ENCODE measurements around the gene GNPDA1.
A peak's percentile ranks its signal among the peaks of the same experiment; 100 is the strongest.

GNPDA1 gene

DNA sequence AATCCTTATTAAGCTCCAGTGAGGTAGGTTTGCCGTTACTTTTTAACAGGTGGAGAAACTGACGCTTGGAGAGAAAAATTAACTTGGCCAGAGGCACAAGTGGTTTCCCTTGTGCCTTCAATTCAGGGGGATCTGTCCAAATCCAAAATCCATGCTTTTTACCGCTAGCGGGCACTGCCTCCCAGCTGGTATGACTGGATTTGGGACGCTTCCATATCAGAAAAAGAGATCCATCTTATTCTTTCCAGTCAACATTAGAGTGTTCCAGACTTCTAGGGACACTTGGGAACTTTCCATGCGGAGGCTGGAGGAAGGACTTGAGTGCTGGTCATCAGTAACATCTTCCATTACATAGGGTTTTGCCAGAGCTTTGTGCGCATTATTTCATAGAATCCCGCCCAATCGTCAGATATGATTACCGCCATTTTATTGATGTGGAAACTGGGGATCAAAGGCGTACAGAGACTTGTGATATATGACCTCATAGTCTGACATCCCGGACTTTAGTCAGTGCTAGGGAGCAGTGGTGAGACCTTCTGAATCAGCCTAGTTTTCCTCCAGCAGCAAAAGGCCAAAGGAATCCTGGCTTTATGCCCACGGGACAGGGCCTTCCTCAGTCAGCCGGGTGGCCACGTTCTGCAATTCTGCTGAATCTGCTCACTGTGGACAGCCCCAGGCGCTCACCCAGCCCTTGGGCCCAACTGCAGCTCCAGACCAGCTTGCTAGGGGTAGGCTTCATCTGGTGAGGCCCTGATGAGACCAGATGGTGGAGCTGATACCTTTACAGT lies 1.1 kb upstream of the GNPDA1 start:
- TF ChIP-seq GATA1 (IDR thresholded peaks at IDR 0.05; ENCODE audit: low read depth, low read length), result no peak
- DNase-seq, result peak; percentile 55 to 81

DNA sequence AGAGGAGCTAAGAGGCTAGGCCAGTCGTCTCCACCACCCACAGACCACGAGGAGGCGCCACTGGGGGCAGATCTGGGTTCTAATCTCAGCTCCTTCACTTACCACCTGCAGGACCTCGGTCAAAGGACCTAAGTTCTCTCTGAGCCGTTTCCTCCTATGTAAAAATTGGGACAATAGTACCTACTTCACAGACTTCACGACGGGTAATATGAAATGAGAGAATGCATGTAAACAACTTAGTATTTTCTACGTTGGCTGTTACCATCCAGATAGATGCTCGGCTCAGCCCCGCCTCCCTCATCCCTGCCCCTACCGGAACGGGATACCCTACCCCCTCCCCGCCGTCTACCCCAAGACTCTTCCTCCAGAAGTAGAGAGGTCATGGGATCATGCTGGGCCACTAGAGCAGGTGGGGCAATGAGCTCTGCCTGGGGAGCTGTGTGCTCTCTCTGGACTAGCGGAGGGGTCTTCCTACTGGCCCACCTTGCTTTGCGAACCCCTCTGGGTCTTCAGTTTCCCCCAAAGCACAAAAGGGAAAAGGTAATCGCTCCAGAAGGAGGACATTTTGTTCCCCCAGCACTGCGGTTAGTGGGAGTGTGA lies 541 bp downstream of the GNPDA1 start:
- TF ChIP-seq POLR2A (IDR thresholded peaks at IDR 0.05; ENCODE audit: low read length), result no peak
- no peak for TF ChIP-seq GATA1 (IDR thresholded peaks at IDR 0.05; ENCODE audit: low read depth, low read length)
- DNase-seq, result peak; percentile 66 to 80

DNA sequence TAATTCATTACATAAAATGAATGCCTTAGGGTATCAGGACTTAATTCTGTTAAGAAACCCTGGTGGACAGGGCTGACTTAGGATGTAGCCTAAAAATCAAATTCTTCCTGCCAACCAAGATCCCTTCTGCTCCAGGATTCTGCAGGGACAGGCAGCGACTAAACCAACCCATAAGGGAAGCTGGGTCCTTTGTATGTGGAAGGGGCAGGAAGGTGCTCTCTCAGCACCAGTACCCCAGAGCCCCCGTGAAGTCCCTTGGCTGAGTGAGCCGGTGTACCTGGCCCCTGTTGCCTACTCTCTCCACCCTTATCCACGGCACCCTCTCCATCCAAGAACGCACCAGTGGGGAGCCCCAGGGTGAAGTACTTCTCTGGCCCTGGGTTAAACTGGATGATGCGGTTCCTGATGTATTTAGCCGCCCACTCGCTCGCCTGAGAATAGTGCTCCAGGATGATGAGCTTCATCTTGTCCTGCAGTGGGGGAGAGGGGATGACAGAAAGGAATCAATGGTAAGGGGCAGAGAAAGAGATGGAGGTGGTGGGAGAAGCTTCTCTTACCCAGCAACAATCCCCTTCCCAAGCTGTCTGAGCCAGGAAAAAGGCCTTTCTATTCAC lies 1.1 kb downstream of the GNPDA1 start:
- DNase-seq, result no peak
- no peak for TF ChIP-seq POLR2A (IDR thresholded peaks at IDR 0.05; ENCODE audit: low read length)
- no peak for TF ChIP-seq GATA1 (IDR thresholded peaks at IDR 0.05; ENCODE audit: low read depth, low read length)

DNA sequence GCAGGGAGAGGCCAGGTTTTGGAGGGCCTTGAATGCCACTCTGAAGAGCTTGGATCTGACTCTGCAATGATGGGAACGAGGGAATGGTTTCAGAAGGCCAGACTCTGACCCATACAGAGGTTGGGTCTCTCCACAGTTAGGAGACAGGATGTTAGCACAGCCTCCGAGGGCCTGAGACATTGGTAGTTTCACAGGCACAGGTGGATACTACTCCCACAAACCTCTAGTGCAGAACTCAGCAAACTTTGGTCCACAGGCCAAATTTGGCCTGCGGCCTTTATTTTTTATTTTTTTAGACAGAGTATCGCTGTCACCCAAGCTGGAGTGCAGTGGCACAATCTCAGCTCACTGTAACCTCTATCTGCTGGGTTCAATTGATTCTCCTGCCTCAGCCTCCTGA lies 2.9 kb downstream of the GNPDA1 start:
- no peak for TF ChIP-seq GATA1 (IDR thresholded peaks at IDR 0.05; ENCODE audit: low read depth, low read length)
- TF ChIP-seq POLR2A (IDR thresholded peaks at IDR 0.05; ENCODE audit: low read length), result no peak

DNA sequence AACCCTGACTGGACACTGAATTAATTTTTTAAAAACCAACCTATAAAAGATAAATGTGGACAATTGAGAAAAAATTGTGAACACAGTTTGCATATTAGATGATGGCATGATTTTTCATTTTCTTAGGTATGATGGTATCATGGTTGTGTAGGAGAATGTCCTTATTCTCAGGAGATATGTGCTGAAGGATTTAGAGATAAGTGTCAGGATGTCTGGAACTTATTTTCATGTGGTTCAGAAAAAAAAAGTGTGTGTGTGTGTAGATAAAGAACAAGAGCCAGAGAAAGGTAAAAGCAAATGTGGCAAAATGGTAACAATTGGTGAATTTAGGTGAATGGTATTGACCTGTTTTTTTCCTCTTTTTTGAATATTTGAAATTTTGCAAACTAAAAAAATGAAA lies 4.0 kb downstream of the GNPDA1 start:
- no peak for DNase-seq
- no peak for TF ChIP-seq POLR2A (IDR thresholded peaks at IDR 0.05; ENCODE audit: low read length)

More for the DNA sequence above, 2.9 kb downstream of the GNPDA1 start:
- DNase-seq, result no peak

DNA sequence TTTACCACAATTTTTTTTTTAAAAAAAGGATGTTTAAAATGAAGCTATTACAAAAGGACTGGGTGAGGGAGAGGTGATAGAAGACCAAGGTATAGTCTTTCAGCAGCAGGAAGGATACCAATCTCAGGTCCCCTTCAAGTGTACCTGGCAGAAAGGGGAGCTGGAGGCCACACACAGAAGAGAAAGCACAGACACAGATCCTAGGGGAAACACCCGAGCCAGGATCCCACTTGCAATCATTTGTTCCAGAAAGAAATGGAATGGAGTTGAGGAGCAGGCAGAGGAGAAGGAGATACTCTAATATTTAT lies 5.6 kb downstream of the GNPDA1 start:
- TF ChIP-seq POLR2A (IDR thresholded peaks at IDR 0.05; ENCODE audit: low read length), result no peak
- TF ChIP-seq GATA1 (IDR thresholded peaks at IDR 0.05; ENCODE audit: low read depth, low read length), result no peak
- no peak for DNase-seq

DNA sequence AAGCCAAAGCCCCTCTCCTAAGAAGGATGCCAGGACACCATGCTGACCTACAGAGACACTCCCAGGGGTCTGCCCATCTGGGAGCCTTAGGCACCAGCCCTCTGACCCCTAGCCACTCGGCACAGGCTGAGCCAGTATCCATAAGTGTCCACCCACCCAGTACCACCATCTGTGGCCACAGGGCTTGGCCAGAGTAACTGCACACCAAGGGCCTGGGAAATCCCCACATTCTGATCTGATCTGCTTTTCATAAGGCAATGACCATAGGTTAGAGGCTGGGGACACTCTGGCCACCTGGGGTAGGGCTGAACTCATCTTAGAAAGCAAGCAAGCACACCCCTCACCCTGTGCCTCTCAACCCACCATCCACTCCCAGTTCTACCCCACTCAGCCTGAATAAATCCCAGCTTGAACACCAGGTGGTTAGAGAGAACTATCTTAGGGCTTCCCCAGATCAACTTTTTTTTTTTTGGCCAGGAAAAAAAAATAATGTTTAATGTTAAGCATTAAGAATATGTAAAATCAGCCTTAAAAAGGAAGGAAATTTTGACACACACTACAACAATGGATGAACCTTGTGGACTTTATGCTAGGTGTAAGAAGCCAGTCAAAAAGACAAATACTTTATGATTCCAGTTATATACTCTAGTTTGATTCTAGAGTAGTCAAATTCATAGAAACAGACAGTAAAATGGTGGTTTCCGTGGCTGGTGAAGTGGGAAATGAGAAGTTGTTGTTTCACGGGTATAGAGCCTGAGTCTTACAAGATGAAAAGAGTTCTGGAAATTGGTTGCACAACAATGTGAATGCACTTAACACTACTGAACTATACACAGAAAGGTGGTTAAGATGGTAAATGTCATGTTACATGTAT lies 6.2 kb downstream of the GNPDA1 start:
- TF ChIP-seq GATA1 (IDR thresholded peaks at IDR 0.05; ENCODE audit: low read depth, low read length), result no peak
- no peak for DNase-seq

DNA sequence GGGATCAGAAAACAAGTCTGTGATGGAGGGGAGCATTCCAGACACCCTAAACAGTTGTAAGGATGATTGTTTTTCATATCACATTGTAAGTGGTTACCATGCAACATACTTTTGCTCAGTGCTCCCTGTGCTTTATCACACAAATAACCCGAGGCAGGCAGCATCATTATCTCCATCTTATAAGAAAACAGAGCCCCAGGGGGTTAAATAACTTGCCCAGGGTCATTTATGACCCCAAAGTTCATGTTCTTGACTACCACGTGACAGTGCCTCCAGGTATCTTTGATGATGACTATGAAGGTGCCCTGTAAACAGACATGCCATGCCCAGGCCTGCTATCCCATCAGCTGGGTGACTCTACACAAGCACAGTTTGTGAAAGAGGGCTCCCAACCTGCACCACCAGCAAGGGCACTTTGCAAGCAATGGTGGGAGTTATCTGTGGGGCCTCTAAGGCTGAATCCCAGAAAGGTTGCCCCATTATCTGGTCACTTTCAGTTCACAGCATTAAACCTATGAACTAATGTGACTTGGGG lies 9.5 kb downstream of the GNPDA1 start:
- TF ChIP-seq GATA1 (IDR thresholded peaks at IDR 0.05; ENCODE audit: low read depth, low read length), result no peak
- TF ChIP-seq POLR2A (IDR thresholded peaks at IDR 0.05; ENCODE audit: low read length), result no peak
- DNase-seq, result no peak

DNA sequence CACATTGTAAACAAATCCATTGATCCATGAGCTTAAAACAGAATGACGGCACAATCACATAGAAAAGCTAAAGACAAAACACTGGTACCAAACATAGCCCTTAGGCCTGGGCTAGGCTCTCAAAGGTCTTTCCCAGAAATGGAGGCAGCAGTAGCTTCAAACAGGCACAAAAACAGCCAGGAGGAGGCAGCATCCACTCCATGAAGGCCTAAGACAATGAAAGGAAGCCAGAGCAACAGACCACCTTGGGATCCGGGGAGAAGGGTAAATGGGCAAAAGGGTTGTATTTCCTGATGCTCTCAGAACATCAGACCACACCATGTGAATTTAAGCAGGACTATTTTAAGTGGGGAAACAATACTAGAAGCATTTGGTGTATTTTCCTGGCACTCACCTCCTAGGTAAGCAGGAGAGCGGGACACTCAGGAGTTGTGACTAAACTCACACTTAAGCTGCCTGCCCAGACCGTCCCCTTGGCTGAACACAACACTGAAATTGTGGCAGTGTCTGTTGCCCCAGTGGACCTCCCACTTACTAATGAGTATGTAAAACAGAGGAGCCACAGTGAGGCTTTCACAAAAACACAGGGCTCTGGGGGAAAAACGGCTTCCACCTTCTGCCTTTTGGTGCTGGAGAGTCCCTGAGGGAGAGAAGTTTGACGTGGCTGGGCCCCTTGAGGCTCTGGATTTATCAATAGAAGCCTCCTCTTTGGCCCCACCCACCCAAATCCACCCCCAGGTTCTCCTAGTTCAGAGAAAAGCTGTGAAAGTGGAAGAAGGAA lies 11.9 kb downstream of the GNPDA1 start:
- TF ChIP-seq GATA1 (IDR thresholded peaks at IDR 0.05; ENCODE audit: low read depth, low read length), result no peak
- TF ChIP-seq POLR2A (IDR thresholded peaks at IDR 0.05; ENCODE audit: low read length), result no peak
- DNase-seq, result peak; percentile 38 to 42

DNA sequence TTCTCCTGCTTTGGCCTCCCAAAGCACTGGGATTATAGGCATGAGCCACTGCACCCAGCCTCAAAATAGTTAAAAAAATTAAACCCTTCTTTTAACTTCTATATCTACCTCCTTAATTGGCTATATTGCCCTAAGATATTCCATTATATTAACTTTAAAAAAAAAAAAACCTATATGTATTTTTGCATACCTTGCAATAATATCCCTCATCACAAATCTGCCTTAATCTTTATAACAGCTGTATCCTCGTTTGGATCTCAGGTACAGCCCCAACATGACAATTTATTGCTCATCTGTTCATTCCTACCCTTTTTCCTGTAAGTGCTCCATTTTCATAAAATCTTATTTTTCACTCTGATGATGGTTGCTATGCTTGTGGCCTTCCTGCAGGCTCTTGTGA lies 12.7 kb downstream of the GNPDA1 start:
- TF ChIP-seq GATA1 (IDR thresholded peaks at IDR 0.05; ENCODE audit: low read depth, low read length), result no peak
- TF ChIP-seq POLR2A (IDR thresholded peaks at IDR 0.05; ENCODE audit: low read length), result no peak
- no peak for DNase-seq

DNA sequence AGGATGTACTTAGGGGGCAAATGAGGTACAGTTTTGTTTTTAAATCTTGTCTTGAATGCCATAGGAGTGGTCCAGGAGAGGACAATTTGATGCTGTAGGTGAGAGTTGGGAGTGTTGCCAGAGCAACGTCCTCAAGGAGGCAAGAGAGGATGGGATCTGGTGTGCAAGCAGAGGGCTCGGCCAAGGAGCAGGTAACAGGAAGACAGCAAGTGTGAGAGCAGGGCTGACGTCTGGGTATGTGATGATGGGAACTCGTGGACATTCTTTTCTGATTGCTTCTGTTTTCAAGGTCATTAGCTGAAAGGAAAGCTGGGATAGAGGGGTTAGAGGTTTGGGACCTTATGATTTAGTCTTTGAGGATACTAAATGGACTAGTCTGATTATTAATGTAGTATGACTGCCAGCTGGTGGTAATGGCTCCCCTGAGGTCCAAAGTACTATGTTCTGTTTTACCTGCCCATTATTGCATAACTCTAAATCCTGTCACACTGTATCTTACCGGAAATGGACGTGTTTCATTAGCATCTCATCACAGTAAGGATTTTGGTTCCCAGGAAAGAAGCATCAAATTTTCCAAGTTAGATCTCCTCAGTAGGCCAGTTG lies 15.4 kb downstream of the GNPDA1 start:
- TF ChIP-seq POLR2A (IDR thresholded peaks at IDR 0.05; ENCODE audit: low read length) (no peak), GATA1 (IDR thresholded peaks at IDR 0.05; ENCODE audit: low read depth, low read length) (no peak)
- no peak for DNase-seq

DNA sequence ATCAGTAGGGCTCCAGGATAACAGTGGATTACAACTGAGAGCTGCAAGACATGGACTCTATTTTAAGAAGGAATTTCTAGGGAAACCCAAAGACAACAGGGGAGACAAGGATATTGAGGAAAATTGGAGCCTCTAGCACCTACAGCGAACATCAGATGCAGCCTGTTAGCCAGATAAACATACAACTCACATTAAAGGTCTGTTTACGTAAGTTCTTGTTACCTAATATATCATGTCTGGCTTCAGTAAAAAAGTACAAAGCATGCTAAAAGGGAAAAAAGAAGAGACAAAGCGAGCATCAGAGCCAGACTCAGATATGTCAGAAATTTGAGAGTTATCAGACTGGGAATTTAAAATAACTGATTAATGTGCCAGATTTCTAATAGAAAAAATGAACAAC lies 17.2 kb downstream of the GNPDA1 start:
- TF ChIP-seq GATA1 (IDR thresholded peaks at IDR 0.05; ENCODE audit: low read depth, low read length) (no peak), POLR2A (IDR thresholded peaks at IDR 0.05; ENCODE audit: low read length) (no peak)
- DNase-seq, result no peak

Data from erythroblast (primary cell).